ENCODE results near the gene COQ9. TPM values are rescaled to one million over a fixed set of nuclear protein-coding genes. Genes with fewer than 3 reads are reported as not detected.
A peak's percentile ranks its signal among the peaks of the same experiment; 100 is the strongest.

COQ9 gene
- total RNA-seq, 4 donors from 2014 or later = 41.8 to 112 (median 76.1) TPM

DNA sequence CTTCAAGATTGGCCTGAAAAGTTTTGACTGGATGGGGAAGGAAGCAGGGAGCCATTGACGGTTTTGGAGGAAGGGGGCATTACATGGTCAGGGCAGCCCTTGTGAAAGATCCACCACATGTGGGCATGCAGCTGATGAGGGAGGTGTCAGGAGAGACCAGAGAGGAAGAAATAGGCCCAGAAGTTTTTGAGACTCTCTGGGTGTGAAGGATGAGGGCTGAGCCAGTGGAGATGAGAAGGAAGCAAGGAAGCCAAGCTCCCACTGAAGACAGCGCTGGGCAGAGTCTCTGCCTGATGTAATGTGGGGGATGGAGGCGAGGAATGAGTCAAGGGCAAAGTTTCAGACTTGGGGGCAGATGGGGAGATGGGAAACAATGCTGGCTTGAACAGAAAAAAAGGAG lies 42.2 kb upstream of the COQ9 start:
- no peaks in the 10 kb centered on the region for H3K4me1 ChIP-seq
- no peak for TF ChIP-seq POLR2A (IDR thresholded peaks at IDR 0.05)
- no peaks in the 10 kb centered on the region for H3K27me3 ChIP-seq
- no peaks in the 10 kb centered on the region for H3K36me3 ChIP-seq
- no peak overlapping the region for H3K27ac ChIP-seq
- H3K4me3 ChIP-seq (replicated peaks in 1 of 3) = no peak overlapping the region
- no peak for DNase-seq
- intact Hi-C loops (cut with DNase I) = no loop called here
- H3K9me3 ChIP-seq = no peaks in the 10 kb centered on the region
- 68 to 80% methylated on average over 3 of the region's 3 CpGs for WGBS, 2 donors

DNA sequence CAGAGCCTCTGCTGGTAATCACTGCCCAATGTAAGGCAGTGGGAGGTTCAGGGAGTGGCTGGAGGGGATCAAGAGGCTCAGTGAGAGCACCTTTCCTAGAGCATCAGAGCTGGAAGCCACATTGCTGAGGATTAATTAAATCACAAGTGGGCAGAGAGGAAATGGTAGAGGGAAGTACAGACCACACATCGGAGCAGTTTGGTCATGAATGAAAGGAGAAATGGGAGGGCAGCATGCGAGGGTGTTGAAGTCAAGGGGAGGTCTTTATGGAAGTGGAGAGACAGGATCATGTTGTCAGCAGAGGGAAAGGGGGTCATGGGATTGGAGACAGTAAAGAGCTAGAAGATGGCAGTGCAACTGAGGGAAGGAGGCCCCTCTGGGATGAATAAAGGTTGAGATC lies 40.4 kb upstream of the COQ9 start:
- intact Hi-C loops (cut with DNase I) = no loop called here
- no peak overlapping the region for H3K4me3 ChIP-seq (replicated peaks in 1 of 3)
- H3K27me3 ChIP-seq = no peaks in the 10 kb centered on the region
- H3K4me1 ChIP-seq = no peaks in the 10 kb centered on the region
- DNase-seq = no peak
- WGBS, 2 donors = 74 to 82% methylated on average over 2 of the region's 2 CpGs
- H3K36me3 ChIP-seq = no peaks in the 10 kb centered on the region
- H3K9me3 ChIP-seq = no peaks in the 10 kb centered on the region
- H3K27ac ChIP-seq = no peak overlapping the region
- TF ChIP-seq, protein P1, sequence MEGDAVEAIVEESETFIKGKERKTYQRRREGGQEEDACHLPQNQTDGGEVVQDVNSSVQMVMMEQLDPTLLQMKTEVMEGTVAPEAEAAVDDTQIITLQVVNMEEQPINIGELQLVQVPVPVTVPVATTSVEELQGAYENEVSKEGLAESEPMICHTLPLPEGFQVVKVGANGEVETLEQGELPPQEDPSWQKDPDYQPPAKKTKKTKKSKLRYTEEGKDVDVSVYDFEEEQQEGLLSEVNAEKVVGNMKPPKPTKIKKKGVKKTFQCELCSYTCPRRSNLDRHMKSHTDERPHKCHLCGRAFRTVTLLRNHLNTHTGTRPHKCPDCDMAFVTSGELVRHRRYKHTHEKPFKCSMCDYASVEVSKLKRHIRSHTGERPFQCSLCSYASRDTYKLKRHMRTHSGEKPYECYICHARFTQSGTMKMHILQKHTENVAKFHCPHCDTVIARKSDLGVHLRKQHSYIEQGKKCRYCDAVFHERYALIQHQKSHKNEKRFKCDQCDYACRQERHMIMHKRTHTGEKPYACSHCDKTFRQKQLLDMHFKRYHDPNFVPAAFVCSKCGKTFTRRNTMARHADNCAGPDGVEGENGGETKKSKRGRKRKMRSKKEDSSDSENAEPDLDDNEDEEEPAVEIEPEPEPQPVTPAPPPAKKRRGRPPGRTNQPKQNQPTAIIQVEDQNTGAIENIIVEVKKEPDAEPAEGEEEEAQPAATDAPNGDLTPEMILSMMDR (IDR thresholded peaks at IDR 0.05) = no peak
- no peak for TF ChIP-seq POLR2A (IDR thresholded peaks at IDR 0.05)

DNA sequence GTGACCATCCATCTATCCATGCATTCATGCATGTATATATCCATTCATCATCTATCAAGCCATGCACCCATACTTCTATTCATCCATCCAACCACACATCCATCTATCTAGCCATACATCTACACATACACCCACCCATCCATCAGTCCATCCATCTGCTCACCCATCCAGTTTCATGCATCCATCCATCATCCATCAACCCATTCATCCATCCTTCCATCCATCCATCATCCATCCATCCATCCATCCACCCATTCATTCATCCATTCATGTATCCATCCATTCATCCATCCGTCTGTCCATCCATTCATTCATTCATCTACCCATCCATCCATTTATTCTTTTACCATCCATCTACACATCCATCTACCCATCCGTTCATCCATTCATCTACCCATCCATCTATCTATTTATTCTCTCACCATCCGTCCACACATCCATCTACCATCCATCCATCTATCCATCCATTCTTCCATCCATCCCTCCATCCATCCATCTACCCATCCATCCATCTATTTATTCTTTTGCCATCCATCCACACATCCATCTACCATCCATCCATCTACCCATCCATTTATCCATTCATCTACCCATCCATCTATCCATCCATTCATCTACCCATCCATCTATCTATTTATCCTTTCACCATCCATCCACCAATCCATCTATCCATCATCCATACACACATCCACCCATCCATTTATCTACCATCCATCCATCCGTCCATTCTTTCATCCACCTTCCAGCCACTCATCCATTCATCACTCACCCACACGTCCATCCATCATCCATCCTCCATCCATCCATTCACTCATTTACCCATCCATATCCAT lies 39.5 kb upstream of the COQ9 start:
- Histone ChIP-seq H3K36me3 (no peaks in the 10 kb centered on the region), H3K27ac (no peak overlapping the region), H3K9me3 (no peaks in the 10 kb centered on the region), H3K27me3 (no peaks in the 10 kb centered on the region), H3K4me3 (replicated peaks in 1 of 3) (no peak overlapping the region), H3K4me1 (no peaks in the 10 kb centered on the region)
- intact Hi-C loops (cut with DNase I) = no loop called here
- 90 to 93% methylated on average over 5 of the region's 5 CpGs for WGBS, 2 donors
- TF ChIP-seq POLR2A (IDR thresholded peaks at IDR 0.05) = no peak
- TF ChIP-seq, protein P1 (IDR thresholded peaks at IDR 0.05) = no peak
- DNase-seq = no peak

DNA sequence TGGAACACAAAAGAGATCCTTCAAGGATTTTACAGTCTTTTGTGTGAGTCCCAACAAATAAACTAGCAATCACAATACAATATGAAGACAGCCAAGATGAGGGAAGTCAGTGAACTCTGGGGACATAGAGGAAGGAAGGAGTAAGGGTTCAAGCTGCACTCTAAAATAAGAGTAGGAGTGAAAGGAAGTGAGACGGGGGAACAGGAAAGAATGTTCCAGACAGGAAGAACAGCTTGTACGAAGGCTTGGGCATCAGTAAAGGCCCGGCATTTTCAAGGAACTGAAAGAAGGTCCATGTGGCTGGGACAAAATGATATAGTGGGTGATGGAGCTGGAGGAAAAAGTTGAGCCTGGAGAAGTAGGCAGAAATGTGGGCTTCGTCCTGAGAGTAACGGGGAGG lies 38.2 kb upstream of the COQ9 start:
- WGBS, 2 donors = 74 to 80% methylated on average over 5 of the region's 5 CpGs
- H3K27ac ChIP-seq = peak overlapping the region in 1 of 3 donors; percentile 63
- intact Hi-C loops (cut with DNase I) = no loop called here

DNA sequence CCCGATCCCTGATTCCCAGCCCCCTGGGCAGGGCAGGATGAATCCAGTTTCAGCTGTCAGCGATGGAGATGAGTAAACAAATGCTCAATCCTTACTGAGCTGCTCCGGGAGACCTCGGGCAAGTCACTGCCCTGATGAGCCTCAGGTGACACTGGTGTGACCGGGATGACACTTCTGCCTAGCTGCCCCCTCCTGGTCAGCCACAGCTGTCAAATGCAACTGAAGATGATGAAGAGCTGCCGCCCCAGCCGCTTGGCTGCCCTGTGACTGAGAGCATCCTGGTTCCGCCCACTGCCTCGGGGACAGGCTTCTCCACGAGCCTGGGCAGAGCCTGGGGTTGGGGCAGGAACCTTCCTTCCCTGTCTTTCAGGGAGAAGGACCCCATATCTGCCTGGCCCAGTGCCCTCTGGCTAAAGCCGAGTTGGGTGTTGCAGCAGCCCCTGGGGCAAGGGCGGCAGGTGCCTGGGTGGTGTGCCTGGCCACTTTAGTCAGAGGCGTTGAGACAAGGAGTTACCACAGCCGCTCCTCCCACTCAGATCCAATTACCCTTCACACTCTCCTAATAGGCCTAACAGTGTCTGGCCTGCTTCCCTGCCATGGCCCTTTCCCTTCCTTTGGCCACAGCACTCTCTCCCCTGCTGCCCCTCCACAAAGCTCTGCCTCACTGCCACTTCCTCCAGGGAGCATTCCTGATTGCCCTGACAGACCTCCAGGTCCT lies 37.2 kb upstream of the COQ9 start:
- Histone ChIP-seq H3K27me3 (no peaks in the 10 kb centered on the region), H3K27ac (peak overlapping the region in 2 of 3 donors; percentile 63 to 68), H3K9me3 (no peaks in the 10 kb centered on the region), H3K36me3 (no peaks in the 10 kb centered on the region), H3K4me1 (no peaks in the 10 kb centered on the region), H3K4me3 (replicated peaks in 1 of 3) (no peak overlapping the region)
- DNase-seq = no peak
- WGBS, 2 donors = 58 to 67% methylated on average over 9 to 13 of the region's 14 CpGs
- no peak for TF ChIP-seq POLR2A (IDR thresholded peaks at IDR 0.05)
- TF ChIP-seq, protein P1 (IDR thresholded peaks at IDR 0.05) = no peak
- intact Hi-C loops (cut with DNase I) = loop anchor here (5.0 to 10.0 kb wide), 2 partner anchors 33 to 325 kb away; no protein-coding TSS in a partner anchor

More for the DNA sequence above, 38.2 kb upstream of the COQ9 start:
- Histone ChIP-seq H3K4me3 (replicated peaks in 1 of 3) (no peak overlapping the region), H3K27me3 (no peaks in the 10 kb centered on the region), H3K9me3 (no peaks in the 10 kb centered on the region), H3K4me1 (no peaks in the 10 kb centered on the region), H3K36me3 (no peaks in the 10 kb centered on the region)
- DNase-seq = no peak
- TF ChIP-seq, protein P1 (IDR thresholded peaks at IDR 0.05) = no peak
- TF ChIP-seq POLR2A (IDR thresholded peaks at IDR 0.05) = no peak

Measured in thyroid gland (tissue), 4 donors.